ENCODE results near the gene REM1.

- no peak for TF ChIP-seq EGR1 (IDR thresholded peaks at IDR 0.05; ENCODE audit: low read depth)
- TF ChIP-seq JUND (IDR thresholded peaks at IDR 0.05) = no peak
Observed at GRCh38 chr20:31527266-31527665, 52.2 kb downstream of the REM1 start.
